GM23338 (cell line): ENCODE results near the gene ZFHX2. TPM values are rescaled to one million over a fixed set of nuclear protein-coding genes. Genes with fewer than 3 reads are reported as not detected.

Experiments
- ATAC-seq: fragments of 200-7000 bp; cut with Tn5 transposase; 3 replicates; pipeline ENCODE4 v1.9.1; 2020
- DNase-seq: peaks from one replicate; pipeline ENCODE4 v3.0.0-alpha.2; 2015; ENCODE audit warnings: low spot score
- H2AFZ ChIP-seq: fragments of 200-600 bp; sonication (generic); 2 replicates; pipeline ENCODE4 v1.8.0; 2016; ENCODE audit warnings: antibody characterized with exemption, mild to moderate bottlenecking, moderate library complexity
- H3F3A ChIP-seq: fragments of 200-600 bp; sonication (generic); replicated peaks from 2 replicates; pipeline ENCODE4 v1.8.0; 2017; ENCODE audit warnings: antibody characterized with exemption, mixed run types, low read depth
- H3K27ac ChIP-seq: fragments of 200-600 bp; sonication (generic); 2 replicates; pipeline ENCODE4 v1.6.1; 2016; ENCODE audit warnings: low read depth
- H3K27me3 ChIP-seq: fragments of 200-600 bp; sonication (generic); 2 replicates; pipeline ENCODE4 v1.8.0; 2016; ENCODE audit warnings: mild to moderate bottlenecking, mixed run types, moderate library complexity; ENCODE audit not compliant: insufficient read depth
- H3K36me3 ChIP-seq: fragments of 200-600 bp; sonication (generic); 2 replicates; pipeline ENCODE4 v1.8.0; 2016; ENCODE audit warnings: mild to moderate bottlenecking; ENCODE audit not compliant: insufficient read depth
- H3K4me1 ChIP-seq: fragments of 200-600 bp; sonication (generic); 2 replicates; pipeline ENCODE4 v1.8.0; 2016; ENCODE audit warnings: mild to moderate bottlenecking, moderate library complexity; ENCODE audit not compliant: insufficient read depth
- H3K4me2 ChIP-seq: fragments of 200-600 bp; sonication (generic); 2 replicates; pipeline ENCODE4 v1.7.1; 2017; ENCODE audit warnings: mixed run types
- H3K4me3 ChIP-seq: fragments of 200-600 bp; sonication (generic); 2 replicates; pipeline ENCODE4 v1.6.1; 2016; ENCODE audit warnings: mixed run types
- H3K79me2 ChIP-seq: fragments of 200-600 bp; sonication (generic); replicated peaks from 2 replicates; pipeline ENCODE4 v1.8.0; 2017; ENCODE audit warnings: mild to moderate bottlenecking; ENCODE audit not compliant: insufficient read depth
- H3K9me2 ChIP-seq: fragments of 200-600 bp; sonication (generic); 2 replicates; pipeline ENCODE4 v1.8.0; 2017; ENCODE audit not compliant: insufficient read depth
- H4K20me1 ChIP-seq: fragments of 200-600 bp; sonication (generic); replicated peaks from 2 replicates; pipeline ENCODE4 v1.8.0; 2017; ENCODE audit warnings: mild to moderate bottlenecking; ENCODE audit not compliant: insufficient read depth
- H3K27ac Mint-ChIP-seq: 2 replicates; pipeline ENCODE4 v1.8.0; 2020; ENCODE audit warnings: inconsistent platforms, mild to moderate bottlenecking, moderate library complexity, mixed read lengths
- H3K27me3 Mint-ChIP-seq: 3 replicates; pipeline ENCODE4 v1.8.0; 2022; ENCODE audit warnings: low read depth, mild to moderate bottlenecking, moderate library complexity, mixed read lengths, inconsistent platforms; ENCODE audit not compliant: insufficient read depth, poor library complexity
- H3K36me3 Mint-ChIP-seq: 3 replicates; pipeline ENCODE4 v1.8.0; 2021; ENCODE audit warnings: low read depth, mild to moderate bottlenecking, inconsistent platforms, moderate library complexity, mixed read lengths
- H3K4me1 Mint-ChIP-seq: 3 replicates; pipeline ENCODE4 v1.8.0; 2020; ENCODE audit warnings: mild to moderate bottlenecking, inconsistent platforms, mixed read lengths
- H3K4me3 Mint-ChIP-seq: 3 replicates; pipeline ENCODE4 v1.8.0; 2021; ENCODE audit warnings: moderate library complexity, mild to moderate bottlenecking, inconsistent platforms, mixed read lengths
- H3K9me3 Mint-ChIP-seq: 3 replicates; pipeline ENCODE4 v1.8.0; 2020; ENCODE audit warnings: moderate library complexity, mild to moderate bottlenecking, inconsistent platforms, mixed read lengths
- CREB1 ChIP-seq: fragments of 250-450 bp; sonication (Bioruptor Pico); IDR thresholded peaks from 2 replicates; pipeline ENCODE4 v1.5.0; 2020; ENCODE audit warnings: low read depth, mild to moderate bottlenecking, moderate library complexity
- EZH2 ChIP-seq: fragments of 200-600 bp; sonication (generic); IDR thresholded peaks from one replicate; pipeline ENCODE4 v1.8.0; 2017; ENCODE audit warnings: antibody characterized with exemption, mild to moderate bottlenecking, low read depth; ENCODE audit not compliant: unreplicated experiment
- EZH2phosphoT487 ChIP-seq: fragments of 200-600 bp; sonication (generic); IDR thresholded peaks from one replicate; pipeline ENCODE4 v1.8.1; 2018; ENCODE audit warnings: antibody characterized with exemption; ENCODE audit not compliant: unreplicated experiment
- JUNB ChIP-seq: IDR thresholded peaks from one replicate; pipeline ENCODE4 v1.6.1; 2016; ENCODE audit warnings: antibody characterized with exemption; ENCODE audit not compliant: unreplicated experiment
- NANOG ChIP-seq: IDR thresholded peaks from 2 replicates; pipeline ENCODE4 v1.6.1; 2016; ENCODE audit warnings: antibody characterized with exemption, borderline replicate concordance
- POLR2AphosphoS5 ChIP-seq: IDR thresholded peaks from 2 replicates; pipeline ENCODE4 v1.6.1; 2016; ENCODE audit warnings: antibody characterized with exemption, low read depth
- STAT1 ChIP-seq: IDR thresholded peaks from one replicate; pipeline ENCODE4 v1.6.1; 2016; ENCODE audit warnings: antibody characterized with exemption; ENCODE audit not compliant: unreplicated experiment
- ZNF114 ChIP-seq: fragments of 250-450 bp; sonication (Bioruptor Pico); IDR thresholded peaks from 2 replicates; pipeline ENCODE4 v1.5.0; 2020; ENCODE audit warnings: mild to moderate bottlenecking, moderate library complexity
- ZNF331 ChIP-seq: fragments of 250-450 bp; sonication (Bioruptor Pico); IDR thresholded peaks from 2 replicates; pipeline ENCODE4 v1.5.0; 2020; ENCODE audit warnings: low read depth, mild to moderate bottlenecking, moderate library complexity
- polyA plus RNA-seq: library from polyadenylated mRNA; unstranded; fragments of >200 nt; fragmentation: Nextera tagmentation; extraction: Ambion mirVana; gene quantifications from 2 replicates; pipeline ENCODE4 v1.2.1, GENCODE V29; 2016
- total RNA-seq: library from RNA; depleted of rRNA; stranded (reverse); fragments of >200 nt; shearing (Covaris generic); gene quantifications from 2 replicates; pipeline ENCODE4 v1.2.3, GENCODE V29; 2014
- TF ChIP-seq, protein P1 (sequence below): fragments of 250-450 bp; sonication (Bioruptor Pico); IDR thresholded peaks from 2 replicates; pipeline ENCODE4 v1.5.0; 2020; ENCODE audit warnings: mild to moderate bottlenecking, moderate library complexity
- TF ChIP-seq, protein P2 (sequence below): IDR thresholded peaks from one replicate; pipeline ENCODE4 v1.6.1; 2018; ENCODE audit warnings: antibody characterized with exemption; ENCODE audit not compliant: unreplicated experiment
- TF ChIP-seq, protein P3 (sequence below), 2 experiments: fragments of 200-600 bp in 1 of 2; sonication (generic) in 1 of 2; conservative IDR thresholded peaks; 2 replicates each; pipeline versions ENCODE4 v1.5.1 to v1.6.1; 2016 to 2017; ENCODE audit warnings: antibody characterized with exemption in 2 of 2, low read depth in 2 of 2, mild to moderate bottlenecking in 2 of 2, moderate library complexity in 1 of 2
- TF ChIP-seq, protein P4 (sequence below): IDR thresholded peaks from 2 replicates; pipeline ENCODE4 v1.6.1; 2016; ENCODE audit warnings: antibody characterized with exemption

The ZFHX2 gene
- total and polyA plus RNA-seq, 2 experiments from 2014 or later: 11.6 to 18.5 TPM

DNA sequence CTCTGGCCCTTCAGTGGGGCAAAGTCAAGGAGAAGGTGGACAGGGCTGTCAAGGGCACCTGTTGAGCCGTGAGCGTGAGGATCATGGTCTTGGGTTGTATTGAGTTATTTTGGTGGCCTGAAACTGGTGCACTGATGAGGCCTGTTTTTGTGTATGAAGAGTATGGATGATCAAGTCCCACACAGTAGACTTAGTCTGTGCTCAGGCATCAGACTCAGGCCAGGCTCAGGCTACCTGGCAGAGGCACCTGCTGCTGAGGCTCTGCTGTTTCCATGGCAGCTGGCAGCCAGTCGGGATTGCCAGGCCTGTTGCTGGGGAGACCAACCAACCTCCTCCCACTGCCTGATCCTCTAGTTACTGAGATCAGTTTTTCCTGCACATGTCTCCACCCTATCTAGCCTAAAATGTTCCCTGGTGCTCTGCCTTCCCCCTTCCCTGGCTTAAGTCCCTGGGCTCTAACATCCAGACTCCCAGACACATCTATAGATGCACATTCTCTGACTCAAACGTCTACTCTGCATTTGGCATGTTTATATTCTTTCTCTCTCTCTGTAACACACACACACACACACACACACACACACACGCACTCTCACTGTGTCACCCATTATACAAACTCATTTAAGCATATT lies 21.9 kb upstream of the ZFHX2 start (continued):
- TF ChIP-seq CREB1 (CRISPR knock-in tag): no peak
- TF ChIP-seq, protein P1, sequence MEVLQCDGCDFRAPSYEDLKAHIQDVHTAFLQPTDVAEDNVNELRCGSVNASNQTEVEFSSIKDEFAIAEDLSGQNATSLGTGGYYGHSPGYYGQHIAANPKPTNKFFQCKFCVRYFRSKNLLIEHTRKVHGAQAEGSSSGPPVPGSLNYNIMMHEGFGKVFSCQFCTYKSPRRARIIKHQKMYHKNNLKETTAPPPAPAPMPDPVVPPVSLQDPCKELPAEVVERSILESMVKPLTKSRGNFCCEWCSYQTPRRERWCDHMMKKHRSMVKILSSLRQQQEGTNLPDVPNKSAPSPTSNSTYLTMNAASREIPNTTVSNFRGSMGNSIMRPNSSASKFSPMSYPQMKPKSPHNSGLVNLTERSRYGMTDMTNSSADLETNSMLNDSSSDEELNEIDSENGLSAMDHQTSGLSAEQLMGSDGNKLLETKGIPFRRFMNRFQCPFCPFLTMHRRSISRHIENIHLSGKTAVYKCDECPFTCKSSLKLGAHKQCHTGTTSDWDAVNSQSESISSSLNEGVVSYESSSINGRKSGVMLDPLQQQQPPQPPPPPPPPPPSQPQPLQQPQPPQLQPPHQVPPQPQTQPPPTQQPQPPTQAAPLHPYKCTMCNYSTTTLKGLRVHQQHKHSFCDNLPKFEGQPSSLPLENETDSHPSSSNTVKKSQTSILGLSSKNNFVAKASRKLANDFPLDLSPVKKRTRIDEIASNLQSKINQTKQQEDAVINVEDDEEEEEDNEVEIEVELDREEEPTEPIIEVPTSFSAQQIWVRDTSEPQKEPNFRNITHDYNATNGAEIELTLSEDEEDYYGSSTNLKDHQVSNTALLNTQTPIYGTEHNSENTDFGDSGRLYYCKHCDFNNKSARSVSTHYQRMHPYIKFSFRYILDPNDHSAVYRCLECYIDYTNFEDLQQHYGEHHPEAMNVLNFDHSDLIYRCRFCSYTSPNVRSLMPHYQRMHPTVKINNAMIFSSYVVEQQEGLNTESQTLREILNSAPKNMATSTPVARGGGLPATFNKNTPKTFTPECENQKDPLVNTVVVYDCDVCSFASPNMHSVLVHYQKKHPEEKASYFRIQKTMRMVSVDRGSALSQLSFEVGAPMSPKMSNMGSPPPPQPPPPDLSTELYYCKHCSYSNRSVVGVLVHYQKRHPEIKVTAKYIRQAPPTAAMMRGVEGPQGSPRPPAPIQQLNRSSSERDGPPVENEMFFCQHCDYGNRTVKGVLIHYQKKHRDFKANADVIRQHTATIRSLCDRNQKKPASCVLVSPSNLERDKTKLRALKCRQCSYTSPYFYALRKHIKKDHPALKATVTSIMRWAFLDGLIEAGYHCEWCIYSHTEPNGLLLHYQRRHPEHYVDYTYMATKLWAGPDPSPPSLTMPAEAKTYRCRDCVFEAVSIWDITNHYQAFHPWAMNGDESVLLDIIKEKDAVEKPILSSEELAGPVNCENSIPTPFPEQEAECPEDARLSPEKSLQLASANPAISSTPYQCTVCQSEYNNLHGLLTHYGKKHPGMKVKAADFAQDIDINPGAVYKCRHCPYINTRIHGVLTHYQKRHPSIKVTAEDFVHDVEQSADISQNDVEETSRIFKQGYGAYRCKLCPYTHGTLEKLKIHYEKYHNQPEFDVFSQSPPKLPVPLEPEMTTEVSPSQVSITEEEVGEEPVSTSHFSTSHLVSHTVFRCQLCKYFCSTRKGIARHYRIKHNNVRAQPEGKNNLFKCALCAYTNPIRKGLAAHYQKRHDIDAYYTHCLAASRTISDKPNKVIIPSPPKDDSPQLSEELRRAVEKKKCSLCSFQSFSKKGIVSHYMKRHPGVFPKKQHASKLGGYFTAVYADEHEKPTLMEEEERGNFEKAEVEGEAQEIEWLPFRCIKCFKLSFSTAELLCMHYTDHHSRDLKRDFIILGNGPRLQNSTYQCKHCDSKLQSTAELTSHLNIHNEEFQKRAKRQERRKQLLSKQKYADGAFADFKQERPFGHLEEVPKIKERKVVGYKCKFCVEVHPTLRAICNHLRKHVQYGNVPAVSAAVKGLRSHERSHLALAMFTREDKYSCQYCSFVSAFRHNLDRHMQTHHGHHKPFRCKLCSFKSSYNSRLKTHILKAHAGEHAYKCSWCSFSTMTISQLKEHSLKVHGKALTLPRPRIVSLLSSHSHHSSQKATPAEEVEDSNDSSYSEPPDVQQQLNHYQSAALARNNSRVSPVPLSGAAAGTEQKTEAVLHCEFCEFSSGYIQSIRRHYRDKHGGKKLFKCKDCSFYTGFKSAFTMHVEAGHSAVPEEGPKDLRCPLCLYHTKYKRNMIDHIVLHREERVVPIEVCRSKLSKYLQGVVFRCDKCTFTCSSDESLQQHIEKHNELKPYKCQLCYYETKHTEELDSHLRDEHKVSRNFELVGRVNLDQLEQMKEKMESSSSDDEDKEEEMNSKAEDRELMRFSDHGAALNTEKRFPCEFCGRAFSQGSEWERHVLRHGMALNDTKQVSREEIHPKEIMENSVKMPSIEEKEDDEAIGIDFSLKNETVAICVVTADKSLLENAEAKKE (CRISPR knock-in tag): no peak

DNA sequence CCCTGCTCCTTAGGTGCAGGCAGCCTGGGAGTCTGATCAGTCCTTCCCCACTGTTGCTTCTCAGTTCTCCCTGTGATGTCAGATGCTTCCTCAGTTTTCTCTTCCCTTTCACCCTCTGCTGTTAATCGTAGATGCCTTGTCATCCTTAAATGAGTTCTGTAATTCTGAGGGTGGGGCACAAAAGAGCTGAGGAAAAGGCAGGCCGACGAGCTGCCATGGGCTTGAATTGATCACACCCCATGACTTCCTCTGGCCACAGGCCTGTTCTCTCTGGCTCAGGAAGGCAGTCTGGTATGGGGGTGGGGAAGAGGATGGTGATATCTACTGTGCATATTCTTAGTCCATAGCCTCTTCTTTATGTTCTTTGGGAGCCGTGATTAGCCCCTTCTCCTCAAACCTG lies 21.3 kb upstream of the ZFHX2 start:
- Histone ChIP-seq H3K4me3 (no peak overlapping the region), H3K4me1 (peaks cover 19% of the 10 kb centered on the region), H3K27me3 (peaks cover 32% of the 10 kb centered on the region), H3F3A (peaks cover 14% of the 10 kb centered on the region), H3K4me2 (no peak overlapping the region), H3K27ac (no peak overlapping the region), H3K79me2 (peaks cover 10% of the 10 kb centered on the region), H3K9me2 (no peaks in the 10 kb centered on the region), H2AFZ (no peak overlapping the region), H3K36me3 (no peaks in the 10 kb centered on the region), H4K20me1 (peaks cover 18% of the 10 kb centered on the region)
- Mint-ChIP-seq H3K27me3 (peaks cover 33% of the 10 kb centered on the region), H3K27ac (no peak overlapping the region), H3K36me3 (peaks cover 29% of the 10 kb centered on the region), H3K4me3 (no peak overlapping the region), H3K4me1 (peaks cover 53% of the 10 kb centered on the region), H3K9me3 (peaks cover 4% of the 10 kb centered on the region; the same call in 2 of the 3 replicates)
- DNase-seq: no peak
- no peak for ATAC-seq
- no peak for TF ChIP-seq ZNF114
- TF ChIP-seq JUNB: no peak
- TF ChIP-seq ZNF331 (CRISPR knock-in tag): no peak
- TF ChIP-seq EZH2phosphoT487: no peak
- TF ChIP-seq STAT1: no peak
- TF ChIP-seq CREB1 (CRISPR knock-in tag): no peak
- TF ChIP-seq, protein P2, sequence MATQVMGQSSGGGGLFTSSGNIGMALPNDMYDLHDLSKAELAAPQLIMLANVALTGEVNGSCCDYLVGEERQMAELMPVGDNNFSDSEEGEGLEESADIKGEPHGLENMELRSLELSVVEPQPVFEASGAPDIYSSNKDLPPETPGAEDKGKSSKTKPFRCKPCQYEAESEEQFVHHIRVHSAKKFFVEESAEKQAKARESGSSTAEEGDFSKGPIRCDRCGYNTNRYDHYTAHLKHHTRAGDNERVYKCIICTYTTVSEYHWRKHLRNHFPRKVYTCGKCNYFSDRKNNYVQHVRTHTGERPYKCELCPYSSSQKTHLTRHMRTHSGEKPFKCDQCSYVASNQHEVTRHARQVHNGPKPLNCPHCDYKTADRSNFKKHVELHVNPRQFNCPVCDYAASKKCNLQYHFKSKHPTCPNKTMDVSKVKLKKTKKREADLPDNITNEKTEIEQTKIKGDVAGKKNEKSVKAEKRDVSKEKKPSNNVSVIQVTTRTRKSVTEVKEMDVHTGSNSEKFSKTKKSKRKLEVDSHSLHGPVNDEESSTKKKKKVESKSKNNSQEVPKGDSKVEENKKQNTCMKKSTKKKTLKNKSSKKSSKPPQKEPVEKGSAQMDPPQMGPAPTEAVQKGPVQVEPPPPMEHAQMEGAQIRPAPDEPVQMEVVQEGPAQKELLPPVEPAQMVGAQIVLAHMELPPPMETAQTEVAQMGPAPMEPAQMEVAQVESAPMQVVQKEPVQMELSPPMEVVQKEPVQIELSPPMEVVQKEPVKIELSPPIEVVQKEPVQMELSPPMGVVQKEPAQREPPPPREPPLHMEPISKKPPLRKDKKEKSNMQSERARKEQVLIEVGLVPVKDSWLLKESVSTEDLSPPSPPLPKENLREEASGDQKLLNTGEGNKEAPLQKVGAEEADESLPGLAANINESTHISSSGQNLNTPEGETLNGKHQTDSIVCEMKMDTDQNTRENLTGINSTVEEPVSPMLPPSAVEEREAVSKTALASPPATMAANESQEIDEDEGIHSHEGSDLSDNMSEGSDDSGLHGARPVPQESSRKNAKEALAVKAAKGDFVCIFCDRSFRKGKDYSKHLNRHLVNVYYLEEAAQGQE: no peak
- TF ChIP-seq POLR2AphosphoS5: no peak
- TF ChIP-seq, protein P3, sequence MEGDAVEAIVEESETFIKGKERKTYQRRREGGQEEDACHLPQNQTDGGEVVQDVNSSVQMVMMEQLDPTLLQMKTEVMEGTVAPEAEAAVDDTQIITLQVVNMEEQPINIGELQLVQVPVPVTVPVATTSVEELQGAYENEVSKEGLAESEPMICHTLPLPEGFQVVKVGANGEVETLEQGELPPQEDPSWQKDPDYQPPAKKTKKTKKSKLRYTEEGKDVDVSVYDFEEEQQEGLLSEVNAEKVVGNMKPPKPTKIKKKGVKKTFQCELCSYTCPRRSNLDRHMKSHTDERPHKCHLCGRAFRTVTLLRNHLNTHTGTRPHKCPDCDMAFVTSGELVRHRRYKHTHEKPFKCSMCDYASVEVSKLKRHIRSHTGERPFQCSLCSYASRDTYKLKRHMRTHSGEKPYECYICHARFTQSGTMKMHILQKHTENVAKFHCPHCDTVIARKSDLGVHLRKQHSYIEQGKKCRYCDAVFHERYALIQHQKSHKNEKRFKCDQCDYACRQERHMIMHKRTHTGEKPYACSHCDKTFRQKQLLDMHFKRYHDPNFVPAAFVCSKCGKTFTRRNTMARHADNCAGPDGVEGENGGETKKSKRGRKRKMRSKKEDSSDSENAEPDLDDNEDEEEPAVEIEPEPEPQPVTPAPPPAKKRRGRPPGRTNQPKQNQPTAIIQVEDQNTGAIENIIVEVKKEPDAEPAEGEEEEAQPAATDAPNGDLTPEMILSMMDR (conservative IDR thresholded peaks at IDR 0.05; ENCODE audit: low read depth in 2 of 2): no peak
- TF ChIP-seq, protein P4, sequence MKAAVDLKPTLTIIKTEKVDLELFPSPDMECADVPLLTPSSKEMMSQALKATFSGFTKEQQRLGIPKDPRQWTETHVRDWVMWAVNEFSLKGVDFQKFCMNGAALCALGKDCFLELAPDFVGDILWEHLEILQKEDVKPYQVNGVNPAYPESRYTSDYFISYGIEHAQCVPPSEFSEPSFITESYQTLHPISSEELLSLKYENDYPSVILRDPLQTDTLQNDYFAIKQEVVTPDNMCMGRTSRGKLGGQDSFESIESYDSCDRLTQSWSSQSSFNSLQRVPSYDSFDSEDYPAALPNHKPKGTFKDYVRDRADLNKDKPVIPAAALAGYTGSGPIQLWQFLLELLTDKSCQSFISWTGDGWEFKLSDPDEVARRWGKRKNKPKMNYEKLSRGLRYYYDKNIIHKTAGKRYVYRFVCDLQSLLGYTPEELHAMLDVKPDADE: no peak
- TF ChIP-seq NANOG: no peak
- no peak for TF ChIP-seq EZH2
